OCI-LY1 (cell line): Measurements from ENCODE around the gene FAM107B.

Source experiments
- H2AFZ ChIP-seq: fragments of 200-600 bp; sonication (generic), shearing (Covaris generic); 2 replicates; pipeline ENCODE4 v1.6.0; 2014; ENCODE audit warnings: antibody characterized with exemption, mild to moderate bottlenecking, low read length
- H3F3A ChIP-seq: fragments of 200-600 bp; sonication (generic), shearing (Covaris generic); 2 replicates; pipeline ENCODE4 v1.6.0; 2014; ENCODE audit warnings: mild to moderate bottlenecking, antibody characterized with exemption, low read length, moderate library complexity; ENCODE audit not compliant: insufficient read depth
- H3K27ac ChIP-seq: fragments of 200-600 bp; sonication (generic); 2 replicates; pipeline ENCODE4 v1.5.1; 2014; ENCODE audit warnings: low read length, mixed run types, mild to moderate bottlenecking, low read depth; ENCODE audit not compliant: poor library complexity, severe bottlenecking
- H3K27me3 ChIP-seq: fragments of 200-600 bp; sonication (generic); 2 replicates; pipeline ENCODE4 v1.6.0; 2014; ENCODE audit warnings: antibody characterized with exemption, mild to moderate bottlenecking, low read length, moderate library complexity; ENCODE audit not compliant: insufficient read depth
- H3K36me3 ChIP-seq: fragments of 200-600 bp; sonication (generic); 2 replicates; pipeline ENCODE4 v1.6.1; 2014; ENCODE audit warnings: mild to moderate bottlenecking, antibody characterized with exemption, low read length, moderate library complexity, mixed read lengths; ENCODE audit not compliant: insufficient read depth
- H3K4me1 ChIP-seq: fragments of 200-600 bp; sonication (generic); 2 replicates; pipeline ENCODE4 v1.5.1; 2014; ENCODE audit warnings: mild to moderate bottlenecking, low read length, moderate library complexity; ENCODE audit not compliant: insufficient read depth, severe bottlenecking
- H3K4me2 ChIP-seq: fragments of 200-600 bp; sonication (generic), shearing (Covaris generic); 2 replicates; pipeline ENCODE4 v1.6.1; 2014; ENCODE audit warnings: low read length
- H3K4me3 ChIP-seq: fragments of 200-600 bp; sonication (generic); 2 replicates; pipeline ENCODE4 v1.5.1; 2014; ENCODE audit warnings: low read length, low read depth, mild to moderate bottlenecking, mixed read lengths; ENCODE audit not compliant: poor library complexity, severe bottlenecking
- H3K79me2 ChIP-seq: fragments of 200-600 bp; shearing (Covaris generic); 2 replicates; pipeline ENCODE4 v1.6.1; 2016; ENCODE audit warnings: mixed run types, low read length, mixed read lengths; ENCODE audit not compliant: insufficient read depth
- H3K9ac ChIP-seq: fragments of 200-600 bp; sonication (generic), shearing (Covaris generic); 2 replicates; pipeline ENCODE4 v1.6.1; 2014; ENCODE audit warnings: mild to moderate bottlenecking, low read length, mixed read lengths
- H3K9me2 ChIP-seq: fragments of 200-600 bp; sonication (generic), shearing (Covaris generic); 2 replicates; pipeline ENCODE4 v1.6.1; 2014; ENCODE audit warnings: low read depth, mild to moderate bottlenecking, low read length, mixed read lengths
- H3K9me3 ChIP-seq: fragments of 200-600 bp; shearing (Covaris generic); 2 replicates; pipeline ENCODE4 v1.6.1; 2014; ENCODE audit warnings: low read length, mixed read lengths
- H4K20me1 ChIP-seq: fragments of 200-600 bp; sonication (generic), shearing (Covaris generic); 2 replicates; pipeline ENCODE4 v1.6.0; 2016; ENCODE audit warnings: mild to moderate bottlenecking, low read length; ENCODE audit not compliant: insufficient read depth
- EZH2 ChIP-seq: fragments of 200-600 bp; sonication (generic), shearing (Covaris generic); IDR thresholded peaks from 2 replicates; pipeline ENCODE4 v1.8.0; 2017; ENCODE audit warnings: borderline replicate concordance, mixed run types, mild to moderate bottlenecking, antibody characterized with exemption, low read length, moderate library complexity, mixed read lengths
- TF ChIP-seq, protein P1 (sequence below): fragments of 200-600 bp; sonication (generic), shearing (Covaris generic); IDR thresholded peaks from 2 replicates; pipeline ENCODE4 v1.5.1; 2017; ENCODE audit warnings: mild to moderate bottlenecking, antibody characterized with exemption, low read length, moderate library complexity, mixed read lengths

FAM107B gene

DNA sequence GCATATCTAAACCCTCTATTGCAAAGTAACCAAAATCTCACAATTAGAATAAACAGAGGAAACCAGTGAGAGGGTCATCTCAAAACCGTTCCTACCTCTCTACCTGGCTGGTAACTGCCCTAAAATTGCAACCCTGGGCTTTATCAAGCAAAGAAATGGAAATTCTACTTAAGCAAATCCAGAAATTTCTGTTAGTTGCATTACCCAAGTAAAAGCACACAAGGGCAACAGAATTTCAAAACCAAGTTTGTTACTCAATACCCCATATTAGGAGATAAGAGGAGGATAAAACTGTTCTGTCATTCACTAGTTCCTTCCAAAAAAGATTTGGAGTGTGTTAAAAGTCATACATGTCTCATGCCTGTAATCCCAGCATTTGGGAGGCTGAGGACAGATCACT, 195.3 kb downstream of the FAM107B start:
- Histone ChIP-seq H3K4me1 (peaks cover 99% of the 10 kb centered on the region), H3K9me3 (no peaks in the 10 kb centered on the region), H3K4me3 (no peak overlapping the region), H2AFZ (no peak overlapping the region), H3K27ac (peak overlapping the region; percentile 66), H3K9ac (peak overlapping the region; percentile 0; the same call in 1 of the 2 replicates), H3K4me2 (peak overlapping the region; percentile 25; the same call in 1 of the 2 replicates), H3K9me2 (no peaks in the 10 kb centered on the region), H3K79me2 (peaks cover 99% of the 10 kb centered on the region), H3K36me3 (peaks cover 40% of the 10 kb centered on the region), H4K20me1 (no peaks in the 10 kb centered on the region), H3K27me3 (no peaks in the 10 kb centered on the region), H3F3A (no peaks in the 10 kb centered on the region)
- TF ChIP-seq, protein P1, sequence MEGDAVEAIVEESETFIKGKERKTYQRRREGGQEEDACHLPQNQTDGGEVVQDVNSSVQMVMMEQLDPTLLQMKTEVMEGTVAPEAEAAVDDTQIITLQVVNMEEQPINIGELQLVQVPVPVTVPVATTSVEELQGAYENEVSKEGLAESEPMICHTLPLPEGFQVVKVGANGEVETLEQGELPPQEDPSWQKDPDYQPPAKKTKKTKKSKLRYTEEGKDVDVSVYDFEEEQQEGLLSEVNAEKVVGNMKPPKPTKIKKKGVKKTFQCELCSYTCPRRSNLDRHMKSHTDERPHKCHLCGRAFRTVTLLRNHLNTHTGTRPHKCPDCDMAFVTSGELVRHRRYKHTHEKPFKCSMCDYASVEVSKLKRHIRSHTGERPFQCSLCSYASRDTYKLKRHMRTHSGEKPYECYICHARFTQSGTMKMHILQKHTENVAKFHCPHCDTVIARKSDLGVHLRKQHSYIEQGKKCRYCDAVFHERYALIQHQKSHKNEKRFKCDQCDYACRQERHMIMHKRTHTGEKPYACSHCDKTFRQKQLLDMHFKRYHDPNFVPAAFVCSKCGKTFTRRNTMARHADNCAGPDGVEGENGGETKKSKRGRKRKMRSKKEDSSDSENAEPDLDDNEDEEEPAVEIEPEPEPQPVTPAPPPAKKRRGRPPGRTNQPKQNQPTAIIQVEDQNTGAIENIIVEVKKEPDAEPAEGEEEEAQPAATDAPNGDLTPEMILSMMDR = no peak
- no peak for TF ChIP-seq EZH2

DNA sequence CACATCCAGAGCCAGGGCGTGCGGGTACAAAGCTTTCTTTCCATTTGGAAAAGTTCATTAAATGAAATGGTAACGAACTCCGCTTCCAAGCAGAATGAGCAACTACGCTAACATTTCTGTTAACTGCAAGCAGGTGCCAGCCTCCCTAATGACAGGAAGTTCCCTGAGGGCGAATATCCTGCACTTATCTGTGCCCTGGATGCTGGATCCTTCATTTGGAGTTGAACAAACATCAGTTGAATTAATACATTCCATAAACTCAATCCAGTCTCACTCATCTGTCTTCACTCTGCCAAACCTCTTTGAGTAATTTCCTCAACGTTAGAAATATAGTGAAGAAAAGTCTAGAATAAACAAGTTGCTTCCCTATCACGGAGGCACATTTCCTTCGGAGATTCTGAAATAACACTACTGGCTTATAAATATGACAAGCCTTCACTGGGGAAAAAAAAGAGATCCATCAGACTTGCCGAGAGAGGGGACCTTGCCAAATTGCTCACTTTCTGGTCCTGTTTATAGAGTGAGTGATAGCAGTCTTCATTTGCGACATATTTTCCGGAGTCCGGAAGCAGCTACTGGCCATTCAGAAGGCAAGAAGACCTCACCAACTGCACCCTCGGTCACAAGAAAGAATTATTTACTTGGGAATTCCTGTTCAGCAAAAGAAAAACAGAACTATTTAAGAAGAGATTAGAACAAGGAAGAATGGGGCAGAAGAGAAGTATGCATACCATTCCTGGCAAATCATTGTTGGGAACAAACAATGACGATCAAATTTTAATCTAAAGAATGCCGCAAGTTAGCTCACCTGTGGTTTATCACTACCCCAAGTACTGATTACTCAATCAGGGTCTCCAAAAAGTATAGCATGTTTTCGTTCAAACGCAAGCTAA, 196.4 kb downstream of the FAM107B start:
- H3K9me2 ChIP-seq = no peaks in the 10 kb centered on the region
- no peak for TF ChIP-seq EZH2
- TF ChIP-seq, protein P1 = no peak
- H3K79me2 ChIP-seq = peaks cover 99% of the 10 kb centered on the region
- peaks cover 44% of the 10 kb centered on the region for H3K36me3 ChIP-seq
- no peak overlapping the region for H2AFZ ChIP-seq
- H3K4me1 ChIP-seq = peaks cover 99% of the 10 kb centered on the region
- H3K4me3 ChIP-seq = no peak overlapping the region
- H3K27me3 ChIP-seq = no peaks in the 10 kb centered on the region
- peak overlapping the region; percentile 25; the same call in 1 of the 2 replicates for H3K4me2 ChIP-seq
- H3F3A ChIP-seq = no peaks in the 10 kb centered on the region
- no peaks in the 10 kb centered on the region for H4K20me1 ChIP-seq
- H3K27ac ChIP-seq = peak overlapping the region; percentile 66
- H3K9me3 ChIP-seq = no peaks in the 10 kb centered on the region
- H3K9ac ChIP-seq = no peak overlapping the region; the same call in 1 of the 2 replicates

DNA sequence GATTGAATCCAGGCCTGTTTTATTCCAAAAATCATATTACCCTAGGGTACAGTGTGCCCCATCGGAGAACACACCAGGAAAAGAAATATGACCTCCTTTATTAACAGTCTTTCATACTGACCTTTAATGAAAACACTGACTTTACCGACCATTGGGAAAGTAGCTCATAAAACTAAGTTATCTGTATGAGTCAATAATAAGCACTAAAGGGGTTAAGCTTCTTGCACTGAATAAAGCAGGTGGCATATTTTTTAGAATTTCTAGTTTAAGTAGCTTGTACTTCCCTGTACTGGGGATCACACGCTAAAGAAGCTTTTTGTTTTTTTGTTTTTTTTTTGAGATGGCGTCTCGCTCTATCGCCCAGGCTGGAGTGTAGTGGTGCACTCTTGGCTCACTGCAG, 199.8 kb downstream of the FAM107B start:
- TF ChIP-seq, protein P1 = no peak
- TF ChIP-seq EZH2 = no peak
- Histone ChIP-seq H3K27me3 (no peaks in the 10 kb centered on the region), H3K4me3 (no peak overlapping the region), H3K36me3 (peaks cover 59% of the 10 kb centered on the region), H3K9ac (no peak overlapping the region), H3K9me3 (no peaks in the 10 kb centered on the region), H4K20me1 (no peaks in the 10 kb centered on the region; the same call in 1 of the 2 replicates), H2AFZ (no peak overlapping the region), H3K79me2 (peaks cover 97% of the 10 kb centered on the region), H3K4me1 (peaks cover 99% of the 10 kb centered on the region), H3K4me2 (no peak overlapping the region), H3K9me2 (no peaks in the 10 kb centered on the region), H3K27ac (peak overlapping the region; percentile 75), H3F3A (no peaks in the 10 kb centered on the region)
